ENCODE data around the gene PIK3R2.

- TF ChIP-seq ZNF749 (CRISPR knock-in tag; IDR thresholded peaks at IDR 0.05; ENCODE audit: borderline replicate concordance): no peak
- no peak for TF ChIP-seq ZNF326 (CRISPR knock-in tag; IDR thresholded peaks at IDR 0.05; ENCODE audit: borderline replicate concordance)
- no peak for TF ChIP-seq PRDM15 (CRISPR knock-in tag; IDR thresholded peaks at IDR 0.05)
- no peak for TF ChIP-seq STAT6 (CRISPR knock-in tag; IDR thresholded peaks at IDR 0.05; ENCODE audit: borderline replicate concordance)
These were observed 49.9 kb downstream of the PIK3R2 start for GRCh38 chr19:18202778-18203407.
